T47D (cell line): Measurements from ENCODE around the gene CALHM2.

Experiments
- DNase-seq, 2 experiments: peaks; one replicate each; pipeline versions ENCODE4 v3.0.0 to v3.0.0-alpha.2; 2011 to 2012; ENCODE audit warnings: low read depth in 1 of 2, low spot score in 1 of 2
- JUND ChIP-seq: IDR thresholded peaks from 2 replicates; pipeline ENCODE4 v1.6.1; 2012; ENCODE audit warnings: low read depth
- in situ Hi-C: cut with HindIII; loops from 2 replicates; pipeline ENCODE4 v1.10.0; 2016; ENCODE audit warnings: low sequenced_read_pairs, low pct_unique_long_range_greater_than_20kb

Gene CALHM2

DNA sequence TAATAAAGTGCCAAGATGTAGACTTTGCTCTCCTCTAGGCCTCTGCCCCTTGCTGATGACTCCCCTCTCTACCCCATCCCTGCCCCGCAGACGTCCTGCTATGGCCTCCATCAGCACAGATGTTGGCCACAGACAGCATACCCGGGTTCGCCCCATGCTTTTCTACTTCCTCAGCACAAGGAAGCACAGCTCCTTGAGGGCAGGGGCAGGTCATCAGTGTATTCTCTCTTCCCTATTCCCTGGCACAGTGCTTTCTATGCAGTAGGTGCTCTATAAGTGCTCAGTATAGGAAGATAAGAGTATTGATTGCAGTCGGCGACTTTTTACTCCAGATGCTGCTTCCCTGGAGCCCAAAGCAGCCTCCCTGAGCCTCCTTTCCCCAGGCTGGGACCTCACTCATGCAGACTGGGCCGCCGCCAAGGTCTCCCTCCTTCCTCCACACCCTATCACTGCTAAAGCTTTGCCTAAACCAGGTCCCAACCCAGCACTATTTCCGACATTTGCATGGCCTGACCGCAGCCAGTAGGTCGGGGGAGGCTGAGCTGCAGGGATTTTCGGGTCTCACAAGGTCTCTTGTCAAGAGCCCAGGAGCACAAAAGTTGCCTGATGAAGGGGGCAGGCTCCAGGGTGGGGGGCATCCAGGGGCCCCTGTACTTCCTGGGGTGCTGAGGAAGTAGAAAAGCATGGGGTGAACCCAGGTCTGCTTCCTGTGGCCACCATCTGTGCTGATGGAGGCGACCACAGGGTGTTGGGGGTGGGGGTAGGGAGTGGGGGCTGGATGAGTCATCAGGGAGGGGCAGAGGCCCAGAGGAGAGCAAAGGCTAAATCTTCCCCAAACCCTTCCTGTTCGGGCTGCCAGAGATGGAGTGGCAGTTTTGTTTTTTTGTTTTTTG is 18.8 kb upstream of the CALHM2 start:
- in situ Hi-C loops = no loop called here
- TF ChIP-seq JUND = no peak
- no peak for DNase-seq

DNA sequence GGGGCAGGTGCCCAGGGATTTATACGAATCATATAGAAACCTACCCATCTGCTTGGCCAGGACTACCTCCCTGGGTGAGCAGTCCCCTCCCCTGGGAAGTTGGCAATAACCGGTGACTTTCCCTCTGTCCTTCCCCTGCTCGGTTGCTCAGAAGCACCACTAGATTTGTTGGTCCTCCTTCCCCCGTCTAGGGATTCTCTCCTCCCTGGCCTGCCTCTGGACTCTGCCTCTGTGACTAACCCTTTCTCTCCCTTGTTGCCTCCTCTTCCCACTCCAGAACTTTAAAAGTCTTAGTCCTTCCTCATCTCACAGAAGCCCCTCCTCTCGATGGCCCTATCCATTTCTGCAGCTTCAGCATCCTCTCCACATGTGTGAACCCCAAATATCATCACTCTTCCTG is 17.0 kb upstream of the CALHM2 start:
- no peak for DNase-seq
- TF ChIP-seq JUND = no peak
- in situ Hi-C loops = no loop called here

DNA sequence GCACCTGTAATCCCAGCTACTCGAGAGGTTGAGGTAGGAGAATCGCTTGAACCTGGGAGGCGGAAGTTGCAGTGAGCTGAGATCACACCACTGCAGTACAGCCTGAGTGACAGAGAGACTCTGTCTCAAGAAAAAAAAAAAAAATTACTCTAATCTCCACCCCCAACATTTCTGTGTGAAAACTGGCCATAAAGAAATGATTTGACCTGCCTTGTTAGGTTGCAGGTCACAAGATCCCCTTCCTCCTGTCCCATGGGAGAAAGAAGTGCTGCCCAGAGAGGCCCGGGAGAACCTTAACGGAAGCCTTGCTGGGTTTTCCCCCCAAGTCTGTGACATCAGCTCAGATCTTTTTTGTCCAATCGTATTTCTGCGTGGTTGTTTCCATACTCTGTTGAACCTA is 15.2 kb upstream of the CALHM2 start:
- DNase-seq = no peak
- TF ChIP-seq JUND = no peak
- in situ Hi-C loops = no loop called here

DNA sequence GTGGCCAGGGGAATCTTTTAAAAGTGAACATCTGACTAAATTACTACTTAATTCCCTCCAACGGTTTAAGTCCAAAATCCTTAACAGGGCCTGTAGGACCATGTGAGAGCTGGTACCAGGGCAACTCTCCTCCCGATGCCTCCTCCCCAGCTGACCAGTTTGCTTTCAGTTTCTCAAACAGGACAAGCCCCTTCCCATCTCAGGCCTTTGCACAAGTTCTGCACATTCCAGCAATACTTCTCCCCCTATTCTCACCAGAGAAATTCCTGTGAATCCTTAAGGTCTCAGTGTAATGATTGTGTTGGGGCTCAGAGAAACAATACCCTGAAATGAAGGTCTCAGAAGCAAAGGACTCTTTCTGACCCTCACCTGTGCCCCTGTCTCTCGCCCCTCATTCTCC is 14.6 kb upstream of the CALHM2 start:
- in situ Hi-C loops = no loop called here
- no peak for TF ChIP-seq JUND
- DNase-seq = no peak

DNA sequence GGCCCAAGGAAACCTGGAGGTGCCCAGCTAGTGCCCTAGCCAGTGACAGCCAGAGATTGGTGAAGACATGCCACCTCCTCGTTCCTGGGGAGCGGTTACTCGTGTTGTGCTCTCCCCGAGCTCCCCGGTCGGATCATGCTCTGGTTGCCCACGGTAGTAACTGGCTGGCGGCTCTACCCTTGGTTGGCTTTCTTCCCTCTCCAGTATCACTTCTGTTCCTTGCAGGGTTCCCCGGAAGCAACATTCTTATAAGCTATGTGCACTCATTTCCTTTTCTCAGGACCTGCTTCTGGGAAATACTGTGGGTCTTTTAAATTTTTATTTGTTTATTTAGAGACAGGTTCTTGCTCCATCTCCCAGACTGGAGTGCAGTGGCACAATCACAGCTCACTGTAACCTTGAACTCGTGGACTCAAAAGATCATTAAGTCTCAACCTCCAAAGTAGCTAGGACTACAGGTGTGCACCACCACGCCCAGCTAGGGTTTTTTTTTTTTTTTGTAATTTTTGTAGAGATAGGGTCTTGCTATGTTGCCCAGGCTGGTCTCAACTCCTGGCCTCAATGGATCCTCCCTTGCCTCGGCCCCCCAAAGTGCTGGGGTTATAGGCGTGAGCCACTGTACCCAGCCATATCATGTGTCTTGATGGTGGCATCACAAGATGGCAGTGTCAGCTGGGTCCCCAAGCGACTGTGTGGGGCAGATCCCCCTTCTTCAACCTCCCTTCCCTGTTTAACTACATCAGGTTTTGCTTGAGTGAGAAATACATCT is 13.4 kb upstream of the CALHM2 start:
- DNase-seq = no peak
- in situ Hi-C loops = no loop called here
- no peak for TF ChIP-seq JUND

DNA sequence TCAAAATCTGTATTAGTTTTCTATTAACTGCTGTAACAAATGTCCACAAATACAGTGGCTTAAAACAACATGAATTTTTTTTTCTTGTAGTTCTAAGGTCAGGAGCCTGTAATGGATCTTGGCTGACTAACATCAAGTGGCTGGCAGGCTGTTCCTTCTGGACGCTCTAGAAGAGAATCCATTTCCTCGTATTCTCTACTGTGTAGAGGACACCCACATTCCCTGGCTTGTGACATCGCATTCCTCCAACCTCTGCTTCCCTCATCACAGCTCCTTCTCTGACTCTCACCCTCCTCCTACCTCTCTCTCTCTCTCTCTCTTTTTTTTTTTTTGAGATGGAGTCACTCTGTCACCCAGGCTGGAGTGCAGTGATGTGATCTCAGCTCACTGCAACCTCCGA is 11.3 kb upstream of the CALHM2 start:
- no peak for TF ChIP-seq JUND
- in situ Hi-C loops = no loop called here
- no peak for DNase-seq

DNA sequence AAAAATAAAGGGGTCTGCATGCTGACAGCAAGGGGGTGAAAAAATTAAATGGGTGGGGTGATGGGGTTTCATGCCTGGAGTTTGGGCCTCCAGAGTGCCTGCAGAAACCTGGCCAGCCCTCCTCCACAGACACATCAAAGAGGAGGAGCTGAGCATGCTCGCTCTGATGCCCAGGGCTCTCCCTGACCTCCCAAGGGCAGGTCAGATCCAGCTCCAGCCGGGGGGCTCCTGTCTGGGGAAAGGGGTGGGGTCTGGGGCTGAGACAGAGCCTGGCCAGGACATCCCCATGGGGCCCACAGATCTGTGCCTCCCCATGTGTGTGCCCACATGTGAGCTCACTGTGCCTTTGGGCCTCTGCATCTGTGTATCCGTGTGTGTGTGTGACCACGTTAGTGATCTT is 7.4 kb upstream of the CALHM2 start:
- TF ChIP-seq JUND = no peak
- in situ Hi-C loops = no loop called here
- DNase-seq = no peak

DNA sequence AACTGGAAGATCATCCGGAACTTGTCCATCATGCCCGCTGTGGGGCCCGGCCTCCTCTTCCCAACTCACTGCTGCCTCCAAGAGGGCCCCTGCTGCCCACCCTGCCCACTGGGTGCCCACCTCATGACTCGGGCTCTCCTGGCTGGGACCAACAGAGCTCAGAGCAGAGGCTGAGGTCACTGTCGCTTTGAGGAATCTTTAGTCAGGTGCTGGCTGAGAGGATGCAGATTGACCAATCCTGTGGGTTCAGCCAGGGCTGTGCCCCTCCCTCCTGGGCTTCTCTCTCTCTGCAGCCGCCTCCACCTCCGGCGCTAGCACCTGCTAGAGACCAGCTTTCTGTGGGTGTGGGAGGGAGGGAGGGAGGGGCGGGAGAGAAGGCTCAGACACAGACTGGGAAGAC is 6.5 kb upstream of the CALHM2 start, which contains the start of gene CALHM1:
TSS of gene CALHM1 (minus strand) at position 181 of the 400 bp plus-strand sequence. CDS start at position 32, 149 bp downstream.
- TF ChIP-seq JUND = no peak
- in situ Hi-C loops = no loop called here

DNA sequence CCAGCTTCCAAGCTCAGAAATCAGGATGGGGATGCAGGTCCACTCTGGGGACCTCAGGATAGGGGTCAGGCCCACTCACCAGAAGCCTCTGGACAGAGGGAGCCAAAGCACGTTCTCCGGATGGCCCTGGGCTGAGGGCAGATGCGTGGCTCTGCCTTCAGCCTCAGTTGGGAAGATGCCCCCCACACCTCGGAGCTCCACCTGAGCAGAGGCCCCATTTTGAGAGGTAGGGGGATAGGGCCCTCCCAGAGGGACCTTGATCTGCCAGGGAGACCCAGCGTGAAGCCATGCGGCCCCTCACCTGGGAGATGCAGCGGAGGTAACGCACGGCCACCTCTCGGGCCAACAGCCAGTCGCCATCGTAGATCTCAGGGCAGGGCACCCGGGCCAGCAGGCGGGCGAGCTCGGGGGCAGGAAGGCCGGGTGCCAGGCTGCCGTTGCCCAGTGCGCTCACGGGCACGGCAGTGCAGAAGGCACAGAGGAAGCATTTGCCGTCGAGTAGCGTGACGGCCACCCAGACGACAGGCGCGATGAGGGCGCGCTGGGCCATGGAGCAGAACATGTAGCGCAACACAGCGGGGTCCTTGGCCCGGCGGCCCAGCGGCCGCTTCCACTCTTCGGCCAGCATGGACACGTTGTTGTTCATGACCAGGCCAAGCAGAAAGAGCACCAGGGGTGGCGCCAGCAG is 5.9 kb upstream of the CALHM2 start:
- in situ Hi-C loops = no loop called here
- no peak for TF ChIP-seq JUND
- no peak for DNase-seq

More for the DNA sequence above, 6.5 kb upstream of the CALHM2 start, which contains the start of gene CALHM1:
- DNase-seq = peak; percentile 44 to 49

DNA sequence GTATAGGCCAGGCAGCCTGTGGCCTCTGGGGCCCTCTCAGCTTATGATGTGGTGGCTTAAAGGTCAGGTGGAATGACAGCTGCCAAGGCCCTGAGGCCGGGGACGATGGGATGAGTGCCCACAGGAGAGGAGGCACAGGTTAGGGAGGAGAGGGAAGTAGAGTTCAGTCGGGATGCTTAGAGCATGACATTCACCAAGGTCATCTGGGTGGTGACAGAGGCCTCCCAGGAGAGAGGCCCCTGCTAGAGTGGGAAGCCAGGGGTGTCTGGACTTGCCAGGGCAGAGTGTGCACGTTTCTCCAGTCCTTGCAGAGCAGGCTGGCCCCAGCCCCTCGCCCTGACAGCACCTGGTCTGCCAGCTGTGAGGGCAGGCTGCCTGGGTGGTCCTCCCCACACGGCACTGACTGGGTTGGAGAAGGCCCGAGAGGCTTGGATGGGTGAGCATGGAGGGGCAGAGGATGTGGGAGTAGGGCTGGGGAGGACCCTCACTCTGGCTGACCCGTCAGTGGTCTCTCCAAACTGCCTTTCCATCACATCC is 5.1 kb upstream of the CALHM2 start:
- no peak for TF ChIP-seq JUND
- in situ Hi-C loops = no loop called here
- DNase-seq = no peak

DNA sequence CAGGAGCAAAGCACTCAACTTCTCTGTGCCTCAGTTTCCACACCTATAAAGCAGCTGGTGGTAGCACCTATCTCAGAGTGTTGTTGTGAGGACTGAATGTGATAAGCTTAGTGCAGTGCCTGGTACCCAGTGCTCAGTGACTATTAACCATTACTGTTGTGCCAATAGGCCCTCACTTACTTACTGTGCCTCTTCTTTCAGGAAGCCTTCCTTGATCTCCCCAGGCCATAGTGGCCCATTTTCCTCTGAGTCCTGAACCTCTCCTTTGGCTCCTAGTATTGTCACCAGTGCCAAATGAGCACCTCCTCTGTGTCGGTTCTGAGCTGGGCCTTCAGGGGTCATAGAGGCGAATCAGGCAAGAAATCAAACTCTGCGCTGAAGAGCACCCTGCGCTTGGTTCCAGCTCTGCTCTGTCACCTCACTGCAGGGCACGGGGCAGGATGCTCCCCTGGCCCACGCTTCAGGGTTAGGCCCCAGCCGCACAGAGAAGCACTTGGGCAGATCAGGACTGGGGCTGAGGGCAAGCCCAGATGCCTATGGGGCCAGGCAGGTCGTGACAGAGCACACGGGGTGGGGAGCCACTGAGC is 4.0 kb upstream of the CALHM2 start:
- TF ChIP-seq JUND = no peak
- in situ Hi-C loops = no loop called here
- no peak for DNase-seq

DNA sequence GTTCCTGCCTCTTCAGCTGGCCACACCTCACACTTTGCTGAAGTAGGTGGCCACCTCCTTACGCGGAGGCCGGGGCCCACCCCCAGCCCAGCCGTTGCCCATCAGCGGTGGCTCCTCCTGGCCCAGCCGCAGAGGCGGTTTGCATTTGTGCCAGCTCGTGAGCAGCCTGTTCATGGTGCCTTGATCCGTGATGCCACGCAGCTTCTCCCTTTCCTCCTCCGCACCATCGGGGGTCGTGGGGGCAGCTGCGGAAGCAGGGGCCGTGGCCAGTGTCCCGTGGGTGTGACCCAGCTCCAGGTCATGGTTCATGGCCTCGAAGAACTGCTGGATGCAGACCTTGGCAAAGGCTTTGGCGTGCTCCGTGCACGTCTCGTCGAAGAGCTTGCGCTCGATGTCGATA is 3.1 kb upstream of the CALHM2 start:
- in situ Hi-C loops = no loop called here
- DNase-seq = no peak
- TF ChIP-seq JUND = no peak
